ENCODE results near the gene PLXNA3. TPM values are rescaled to one million over a fixed set of nuclear protein-coding genes. Genes with fewer than 3 reads are reported as not detected.

Gene PLXNA3
- total RNA-seq, 1 donor from 2014 or later = 4.3 TPM

GRCh38 chrX:154513716-154514115 lies 55.6 kb downstream of the PLXNA3 start:
- TF ChIP-seq EZH2 (IDR thresholded peaks at IDR 0.05) (no peak), EZH2phosphoT487 (IDR thresholded peaks at IDR 0.05) (no peak), CTCF (IDR thresholded peaks at IDR 0.05) (no peak)
- no peaks in the 10 kb centered on the region for H3K36me3 ChIP-seq

GRCh38 chrX:154515090-154515965 lies 57.2 kb downstream of the PLXNA3 start:
- Mint-ChIP-seq H3K36me3 (peaks cover 1% of the 10 kb centered on the region), H3K4me1 (peaks cover 22% of the 10 kb centered on the region), H3K4me3 (peak overlapping the region; percentile 84), H3K9me3 (peaks cover 22% of the 10 kb centered on the region), H3K27ac (no peak overlapping the region), H3K27me3 (ENCODE audit: insufficient read depth, low read depth) (peaks cover 6% of the 10 kb centered on the region)
- no peak for DNase-seq (ENCODE audit: low spot score)
- Histone ChIP-seq H3K27ac (no peak overlapping the region), H2AFZ (replicated peaks) (peak overlapping the region; percentile 86), H4K20me1 (ENCODE audit: low read depth) (no peaks in the 10 kb centered on the region), H3K36me3 (no peaks in the 10 kb centered on the region), H3K4me3 (peak overlapping the region; percentile 82), H3F3A (ENCODE audit: low read depth) (peaks cover 8% of the 10 kb centered on the region), H3K79me2 (ENCODE audit: low read depth) (peaks cover 2% of the 10 kb centered on the region), H3K4me2 (peak overlapping the region; percentile 86), H3K9ac (peak overlapping the region; percentile 69), H3K27me3 (no peaks in the 10 kb centered on the region), H3K4me1 (no peaks in the 10 kb centered on the region), H3K9me3 (ENCODE audit: low read depth) (no peaks in the 10 kb centered on the region)
- no peak for TF ChIP-seq CTCF (IDR thresholded peaks at IDR 0.05)
- no peak for TF ChIP-seq EZH2 (IDR thresholded peaks at IDR 0.05)
- no peak for TF ChIP-seq EZH2phosphoT487 (IDR thresholded peaks at IDR 0.05)

More at GRCh38 chrX:154513716-154514115, 55.6 kb downstream of the PLXNA3 start:
- H3F3A ChIP-seq (ENCODE audit: low read depth) = peaks cover 8% of the 10 kb centered on the region
- peak overlapping the region; percentile 8 for H3K4me3 Mint-ChIP-seq
- H2AFZ ChIP-seq (replicated peaks) = no peak overlapping the region
- no peak overlapping the region for H3K4me3 ChIP-seq
- no peak overlapping the region for H3K27ac ChIP-seq
- H3K27ac Mint-ChIP-seq = no peak overlapping the region
- peaks cover 24% of the 10 kb centered on the region for H3K9me3 Mint-ChIP-seq
- no peaks in the 10 kb centered on the region for H3K27me3 ChIP-seq
- peaks cover 11% of the 10 kb centered on the region for H3K36me3 Mint-ChIP-seq
- peaks cover 20% of the 10 kb centered on the region for H3K4me1 Mint-ChIP-seq
- no peak overlapping the region for H3K9ac ChIP-seq
- H3K4me2 ChIP-seq = no peak overlapping the region
- H4K20me1 ChIP-seq (ENCODE audit: low read depth) = no peaks in the 10 kb centered on the region
- H3K79me2 ChIP-seq (ENCODE audit: low read depth) = peaks cover 2% of the 10 kb centered on the region
- H3K27me3 Mint-ChIP-seq (ENCODE audit: insufficient read depth, low read depth) = peaks cover 5% of the 10 kb centered on the region
- peaks cover 3% of the 10 kb centered on the region for H3K9me3 ChIP-seq (ENCODE audit: low read depth)
- H3K4me1 ChIP-seq = no peaks in the 10 kb centered on the region
- DNase-seq (ENCODE audit: low spot score) = no peak

GRCh38 chrX:154515966-154516655 lies 58.0 kb downstream of the PLXNA3 start, which contains the start of gene FAM3A:
Gene FAM3A, minus strand, starts transcription at chrX:154516232. Its CDS starts 460 bp downstream, at chrX:154515772.
- H3F3A ChIP-seq (ENCODE audit: low read depth) = peaks cover 8% of the 10 kb centered on the region
- peak within 1 kb of the TSS; percentile 86 for H3K4me2 ChIP-seq
- peaks cover 22% of the 10 kb centered on the region for H3K4me1 Mint-ChIP-seq
- DNase-seq (ENCODE audit: low spot score) = peak; percentile 93
- peak within 1 kb of the TSS; percentile 86 for H2AFZ ChIP-seq (replicated peaks)
- peaks cover 6% of the 10 kb centered on the region for H3K27me3 Mint-ChIP-seq (ENCODE audit: insufficient read depth, low read depth)
- peak within 1 kb of the TSS; percentile 87 for H3K27ac Mint-ChIP-seq
- peaks cover 1% of the 10 kb centered on the region for H3K36me3 Mint-ChIP-seq
- H3K9me3 ChIP-seq (ENCODE audit: low read depth) = no peaks in the 10 kb centered on the region
- H3K27me3 ChIP-seq = no peaks in the 10 kb centered on the region
- no peaks in the 10 kb centered on the region for H3K4me1 ChIP-seq
- H4K20me1 ChIP-seq (ENCODE audit: low read depth) = no peaks in the 10 kb centered on the region
- H3K9me3 Mint-ChIP-seq = peaks cover 19% of the 10 kb centered on the region
- H3K27ac ChIP-seq = no peak within 1 kb of the TSS
- peak within 1 kb of the TSS; percentile 69 for H3K9ac ChIP-seq
- H3K4me3 ChIP-seq = peak within 1 kb of the TSS; percentile 82
- peak within 1 kb of the TSS; percentile 84 for H3K4me3 Mint-ChIP-seq
- H3K36me3 ChIP-seq = no peaks in the 10 kb centered on the region
- TF ChIP-seq EZH2 (IDR thresholded peaks at IDR 0.05) = no peak
- peaks cover 2% of the 10 kb centered on the region for H3K79me2 ChIP-seq (ENCODE audit: low read depth)

All from neural progenitor cell (in vitro differentiated cells).